GM12875 (cell line): Measurements from ENCODE around the gene YIPF2.
A peak's percentile ranks its signal among the peaks of the same experiment; 100 is the strongest.
"Not testable (repeated sequence)": the region's sequence is repeated elsewhere in the genome, so short reads cannot be mapped to it uniquely, and the experiment has no call there.

Source experiments
- H3K4me3 ChIP-seq: one replicate; pipeline ENCODE4 v1.5.1; 2011; ENCODE audit warnings: low read depth, low read length, control low read depth
- TF ChIP-seq, protein P1 (sequence below): IDR thresholded peaks from 2 replicates; pipeline ENCODE4 v1.5.1; 2011; ENCODE audit warnings: low read depth, mild to moderate bottlenecking, control low read depth, inconsistent platforms, low read length, moderate library complexity, borderline replicate concordance; ENCODE audit not compliant: insufficient read depth

Gene YIPF2

GRCh38 chr19:10882108-10882457, 46.4 kb downstream of the YIPF2 start:
- TF ChIP-seq, protein P1, sequence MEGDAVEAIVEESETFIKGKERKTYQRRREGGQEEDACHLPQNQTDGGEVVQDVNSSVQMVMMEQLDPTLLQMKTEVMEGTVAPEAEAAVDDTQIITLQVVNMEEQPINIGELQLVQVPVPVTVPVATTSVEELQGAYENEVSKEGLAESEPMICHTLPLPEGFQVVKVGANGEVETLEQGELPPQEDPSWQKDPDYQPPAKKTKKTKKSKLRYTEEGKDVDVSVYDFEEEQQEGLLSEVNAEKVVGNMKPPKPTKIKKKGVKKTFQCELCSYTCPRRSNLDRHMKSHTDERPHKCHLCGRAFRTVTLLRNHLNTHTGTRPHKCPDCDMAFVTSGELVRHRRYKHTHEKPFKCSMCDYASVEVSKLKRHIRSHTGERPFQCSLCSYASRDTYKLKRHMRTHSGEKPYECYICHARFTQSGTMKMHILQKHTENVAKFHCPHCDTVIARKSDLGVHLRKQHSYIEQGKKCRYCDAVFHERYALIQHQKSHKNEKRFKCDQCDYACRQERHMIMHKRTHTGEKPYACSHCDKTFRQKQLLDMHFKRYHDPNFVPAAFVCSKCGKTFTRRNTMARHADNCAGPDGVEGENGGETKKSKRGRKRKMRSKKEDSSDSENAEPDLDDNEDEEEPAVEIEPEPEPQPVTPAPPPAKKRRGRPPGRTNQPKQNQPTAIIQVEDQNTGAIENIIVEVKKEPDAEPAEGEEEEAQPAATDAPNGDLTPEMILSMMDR: no peak
- H3K4me3 ChIP-seq: no peak overlapping the region

- no peak overlapping the region for H3K4me3 ChIP-seq
- TF ChIP-seq, protein P1: no peak
These were observed 46.9 kb downstream of the YIPF2 start for GRCh38 chr19:10881403-10882107.

GRCh38 chr19:10878253-10878652, 50.2 kb downstream of the YIPF2 start:
- H3K4me3 ChIP-seq: peak overlapping the region; percentile 8
- TF ChIP-seq, protein P1: no peak

DNA sequence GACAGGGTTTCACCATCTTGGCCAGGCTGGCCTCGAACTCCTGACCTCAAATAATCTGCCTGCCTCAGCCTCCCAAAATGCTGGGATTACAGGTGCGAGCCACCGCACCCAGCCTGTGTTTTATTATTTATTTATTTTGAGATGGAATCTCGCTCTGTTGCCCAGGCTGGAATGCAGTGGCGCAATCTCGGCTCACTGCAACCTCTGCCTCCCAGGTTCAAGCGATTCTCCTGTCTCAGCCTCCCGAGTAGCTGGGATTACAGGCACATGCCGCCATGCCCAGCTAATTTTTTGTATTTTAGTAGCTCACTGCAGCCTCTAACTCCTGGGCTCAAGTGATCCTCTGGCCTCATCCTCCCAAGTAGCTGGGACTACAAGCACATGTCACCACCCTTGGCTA, 50.8 kb downstream of the YIPF2 start:
- not testable (repeated sequence) for H3K4me3 ChIP-seq

DNA sequence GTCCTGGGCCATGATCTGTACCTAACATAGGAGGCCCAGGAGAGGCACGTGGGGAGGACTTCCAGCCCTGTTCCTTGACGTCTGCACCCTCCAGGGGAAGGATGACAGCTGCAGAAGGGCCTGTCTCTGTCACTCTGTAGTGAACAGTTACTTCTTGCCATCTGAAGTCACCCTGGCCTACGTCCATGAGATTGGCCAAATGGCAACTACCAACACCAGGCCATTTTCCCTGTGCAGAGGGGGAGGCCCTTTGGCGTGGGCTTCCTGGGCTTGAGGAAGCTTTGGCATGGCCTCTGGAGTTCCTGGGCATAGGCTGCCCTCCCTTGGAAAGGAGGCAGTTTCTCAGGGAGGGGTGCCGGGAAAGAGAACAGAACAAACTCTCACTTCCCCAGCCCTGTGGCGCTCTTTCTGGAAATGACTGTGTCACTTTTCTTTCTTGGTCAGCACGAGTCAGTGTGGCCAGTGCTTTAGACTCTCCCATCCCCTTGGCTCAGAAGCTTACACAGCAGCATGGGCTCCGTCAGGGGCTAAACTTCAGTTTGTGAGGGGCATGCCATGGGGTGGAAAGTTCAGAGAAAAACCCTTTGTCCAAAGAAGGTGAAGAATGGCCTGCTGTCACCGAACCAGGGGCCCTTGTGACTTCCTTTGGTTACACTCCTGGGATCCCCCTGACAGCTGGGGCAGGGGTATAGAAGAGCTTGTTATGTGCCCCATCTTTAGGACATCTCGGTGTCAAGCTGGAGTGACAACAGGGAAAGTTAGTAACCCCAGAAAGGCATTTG, 51.8 kb downstream of the YIPF2 start:
- peak overlapping the region; percentile 28 for H3K4me3 ChIP-seq

GRCh38 chr19:10874024-10874423, 54.4 kb downstream of the YIPF2 start:
- TF ChIP-seq, protein P1: no peak

More for the DNA sequence above, 51.8 kb downstream of the YIPF2 start:
- TF ChIP-seq, protein P1: no peak

DNA sequence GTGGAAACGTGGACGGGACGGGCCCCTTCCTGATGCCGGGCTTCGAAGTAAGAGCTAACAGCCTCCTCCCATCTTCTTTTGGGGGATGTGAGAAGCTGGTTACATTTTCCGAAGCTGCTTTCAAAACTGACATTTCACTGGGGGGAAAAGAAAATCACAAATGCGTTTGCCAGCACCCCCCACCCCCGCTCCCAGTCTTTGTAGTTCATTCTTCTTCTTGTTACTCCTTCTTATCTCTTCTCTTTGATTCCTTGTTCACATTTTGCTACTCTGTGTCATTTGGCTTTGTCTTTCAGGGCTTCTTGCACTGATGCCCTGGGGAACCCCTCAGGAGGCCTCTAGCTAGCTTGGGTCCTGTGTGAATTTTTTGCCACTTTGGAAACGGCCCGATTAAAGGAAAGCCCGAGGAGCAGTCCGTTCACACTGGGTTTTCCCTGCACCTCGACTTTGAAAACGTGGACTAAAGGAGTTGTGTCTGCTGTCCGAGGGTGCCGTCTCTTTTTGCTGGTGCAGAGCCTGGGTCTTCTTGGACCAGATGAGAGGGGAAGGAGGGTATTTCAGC, 55.8 kb downstream of the YIPF2 start:
- peak overlapping the region; percentile 58 for H3K4me3 ChIP-seq
- TF ChIP-seq, protein P1: no peak

More at GRCh38 chr19:10874024-10874423, 54.4 kb downstream of the YIPF2 start:
- no peak overlapping the region for H3K4me3 ChIP-seq
